ENCODE measurements around the gene TP53I13. TPM values are rescaled to one million over a fixed set of nuclear protein-coding genes. Genes with fewer than 3 reads are reported as not detected.

Gene TP53I13
- total RNA-seq, 1 donor = 25.0 TPM

GRCh38 chr17:29561554-29562517, 6.7 kb upstream of the TP53I13 start:
- no peaks in the 10 kb centered on the region for H3K9me3 ChIP-seq (ENCODE audit: low read depth, low read length)
- no peaks in the 10 kb centered on the region for H3K27me3 ChIP-seq (ENCODE audit: insufficient read depth, low read length)
- no peak overlapping the region for H3K4me3 ChIP-seq (ENCODE audit: low read length)
- peaks cover 83% of the 10 kb centered on the region for H3K4me1 ChIP-seq (ENCODE audit: insufficient read depth, low read length)

GRCh38 chr17:29562615-29563014, 5.9 kb upstream of the TP53I13 start:
- H3K27me3 ChIP-seq (ENCODE audit: insufficient read depth, low read length) = no peaks in the 10 kb centered on the region
- H3K4me3 ChIP-seq (ENCODE audit: low read length) = no peak overlapping the region
- no peaks in the 10 kb centered on the region for H3K9me3 ChIP-seq (ENCODE audit: low read depth, low read length)
- H3K4me1 ChIP-seq (ENCODE audit: insufficient read depth, low read length) = peaks cover 76% of the 10 kb centered on the region

GRCh38 chr17:29563816-29564215, 4.7 kb upstream of the TP53I13 start:
- H3K4me3 ChIP-seq (ENCODE audit: low read length) = no peak overlapping the region
- no peaks in the 10 kb centered on the region for H3K9me3 ChIP-seq (ENCODE audit: low read depth, low read length)
- no peaks in the 10 kb centered on the region for H3K27me3 ChIP-seq (ENCODE audit: insufficient read depth, low read length)
- H3K4me1 ChIP-seq (ENCODE audit: insufficient read depth, low read length) = peaks cover 80% of the 10 kb centered on the region

GRCh38 chr17:29565643-29566472, 2.6 kb upstream of the TP53I13 start:
- Histone ChIP-seq H3K4me1 (ENCODE audit: insufficient read depth, low read length) (peaks cover 68% of the 10 kb centered on the region), H3K4me3 (ENCODE audit: low read length) (peak overlapping the region; percentile 62), H3K27me3 (ENCODE audit: insufficient read depth, low read length) (no peaks in the 10 kb centered on the region), H3K9me3 (ENCODE audit: low read depth, low read length) (no peaks in the 10 kb centered on the region)

- Histone ChIP-seq H3K9me3 (ENCODE audit: low read depth, low read length) (no peaks in the 10 kb centered on the region), H3K4me1 (ENCODE audit: insufficient read depth, low read length) (peaks cover 60% of the 10 kb centered on the region), H3K4me3 (ENCODE audit: low read length) (peak within 1 kb of the TSS; percentile 62), H3K27me3 (ENCODE audit: insufficient read depth, low read length) (no peaks in the 10 kb centered on the region)
Measured at GRCh38 chr17:29566473-29567303, 1.8 kb upstream of the TP53I13 start, which contains the start of gene ABHD15. TSS of gene ABHD15 (minus strand) at chr17:29567037. CDS start at chr17:29566966, 71 bp downstream.

- no peaks in the 10 kb centered on the region for H3K27me3 ChIP-seq (ENCODE audit: insufficient read depth, low read length)
- peaks cover 55% of the 10 kb centered on the region for H3K4me1 ChIP-seq (ENCODE audit: insufficient read depth, low read length)
- peak overlapping the region; percentile 62 for H3K4me3 ChIP-seq (ENCODE audit: low read length)
Measured at GRCh38 chr17:29567304-29567553, 1.3 kb upstream of the TP53I13 start.

GRCh38 chr17:29567554-29568330, 759 bp upstream of the TP53I13 start:
- Histone ChIP-seq H3K4me1 (ENCODE audit: insufficient read depth, low read length) (peaks cover 51% of the 10 kb centered on the region), H3K27me3 (ENCODE audit: insufficient read depth, low read length) (no peaks in the 10 kb centered on the region), H3K4me3 (ENCODE audit: low read length) (peak overlapping the region; percentile 62), H3K9me3 (ENCODE audit: low read depth, low read length) (no peaks in the 10 kb centered on the region)

More at GRCh38 chr17:29567304-29567553, 1.3 kb upstream of the TP53I13 start:
- no peaks in the 10 kb centered on the region for H3K9me3 ChIP-seq (ENCODE audit: low read depth, low read length)

- Histone ChIP-seq H3K9me3 (ENCODE audit: low read depth, low read length) (no peaks in the 10 kb centered on the region), H3K4me1 (ENCODE audit: insufficient read depth, low read length) (peaks cover 43% of the 10 kb centered on the region), H3K27me3 (ENCODE audit: insufficient read depth, low read length) (no peaks in the 10 kb centered on the region), H3K4me3 (ENCODE audit: low read length) (peak overlapping the region; percentile 62)
Measured at GRCh38 chr17:29569245-29569950, 897 bp downstream of the TP53I13 start.

GRCh38 chr17:29570521-29570920, 2.0 kb downstream of the TP53I13 start:
- Histone ChIP-seq H3K4me3 (ENCODE audit: low read length) (no peak overlapping the region), H3K9me3 (ENCODE audit: low read depth, low read length) (no peaks in the 10 kb centered on the region)

GRCh38 chr17:29571486-29571882, 3.0 kb downstream of the TP53I13 start:
- H3K4me1 ChIP-seq (ENCODE audit: insufficient read depth, low read length) = peaks cover 24% of the 10 kb centered on the region
- H3K27me3 ChIP-seq (ENCODE audit: insufficient read depth, low read length) = no peaks in the 10 kb centered on the region
- no peaks in the 10 kb centered on the region for H3K9me3 ChIP-seq (ENCODE audit: low read depth, low read length)
- no peak overlapping the region for H3K4me3 ChIP-seq (ENCODE audit: low read length)

More at GRCh38 chr17:29570521-29570920, 2.0 kb downstream of the TP53I13 start:
- Histone ChIP-seq H3K27me3 (ENCODE audit: insufficient read depth, low read length) (no peaks in the 10 kb centered on the region), H3K4me1 (ENCODE audit: insufficient read depth, low read length) (peaks cover 32% of the 10 kb centered on the region)

- H3K9me3 ChIP-seq (ENCODE audit: low read depth, low read length) = no peaks in the 10 kb centered on the region
- H3K4me1 ChIP-seq (ENCODE audit: insufficient read depth, low read length) = peaks cover 24% of the 10 kb centered on the region
- H3K27me3 ChIP-seq (ENCODE audit: insufficient read depth, low read length) = no peaks in the 10 kb centered on the region
- H3K4me3 ChIP-seq (ENCODE audit: low read length) = no peak overlapping the region
Measured at GRCh38 chr17:29571883-29572681, 3.6 kb downstream of the TP53I13 start.

GRCh38 chr17:29572691-29573557, 4.4 kb downstream of the TP53I13 start:
- no peak overlapping the region for H3K4me3 ChIP-seq (ENCODE audit: low read length)
- no peaks in the 10 kb centered on the region for H3K9me3 ChIP-seq (ENCODE audit: low read depth, low read length)
- no peaks in the 10 kb centered on the region for H3K27me3 ChIP-seq (ENCODE audit: insufficient read depth, low read length)
- H3K4me1 ChIP-seq (ENCODE audit: insufficient read depth, low read length) = peaks cover 20% of the 10 kb centered on the region
